NT2/D1 (cell line): Measurements from ENCODE around the gene CHMP4A.

ENCODE experiments used
- SUZ12 ChIP-seq: IDR thresholded peaks from 2 replicates; pipeline ENCODE4 v1.6.1; 2011; ENCODE audit not compliant: insufficient read length, insufficient read depth; ENCODE audit errors: extremely low read depth
- YY1 ChIP-seq: IDR thresholded peaks from 2 replicates; pipeline ENCODE4 v1.6.1; 2011; ENCODE audit not compliant: insufficient read length, insufficient read depth
- ZNF274 ChIP-seq: IDR thresholded peaks from 2 replicates; pipeline ENCODE4 v1.6.1; 2011; ENCODE audit warnings: mild to moderate bottlenecking, low read depth, low read length

DNA sequence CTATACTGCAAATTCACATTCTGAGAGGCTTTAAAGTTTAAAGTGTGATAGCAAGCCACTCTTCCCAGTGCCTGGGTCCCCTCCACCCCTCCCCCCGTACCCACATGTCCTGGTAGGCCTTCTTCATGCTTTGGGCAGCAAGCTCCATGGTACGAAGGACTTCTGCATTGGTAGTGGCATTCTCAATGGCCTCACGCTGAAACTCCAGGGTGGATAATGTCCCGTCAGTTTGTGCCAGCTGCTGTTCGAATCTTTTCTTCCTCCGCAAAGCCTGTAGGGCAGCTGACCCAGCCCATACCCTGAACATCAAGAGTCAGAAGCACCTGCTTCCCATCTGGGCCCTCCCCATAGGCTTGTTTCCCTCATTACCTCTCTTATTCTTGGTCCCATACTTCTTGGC lies 2.0 kb downstream of the CHMP4A start:
- TF ChIP-seq YY1, result no peak
- TF ChIP-seq SUZ12, result no peak
- TF ChIP-seq ZNF274, result no peak
